Astrocyte (in vitro differentiated cells and primary cell): ENCODE results near the gene NPFF.

Experiments used
- CTCF ChIP-seq: IDR thresholded peaks from 2 replicates; pipeline ENCODE4 v1.5.1; 2011; ENCODE audit warnings: low read depth, mild to moderate bottlenecking, inconsistent platforms, low read length, moderate library complexity; ENCODE audit not compliant: insufficient read depth
- EZH2 ChIP-seq: IDR thresholded peaks from 2 replicates; pipeline ENCODE4 v1.6.1; 2012; ENCODE audit warnings: mild to moderate bottlenecking, low read length, inconsistent platforms; ENCODE audit not compliant: insufficient read depth

- no peak for TF ChIP-seq EZH2
- no peak for TF ChIP-seq CTCF
Measured at GRCh38 chr12:53463802-53464560, 43.3 kb downstream of the NPFF start.
